BJ (cell line): Measurements from ENCODE around the gene EXOSC2. TPM values are rescaled to one million over a fixed set of nuclear protein-coding genes. Genes with fewer than 3 reads are reported as not detected.

ENCODE experiments used
- CTCF ChIA-PET: fragments of 350-600 bp; formaldehyde crosslinking; extraction: SDS; loops from one replicate; lab custom pipeline; 2021; ENCODE audit warnings: antibody characterized with exemption, inconsistent platforms; lab: Yijun Ruan, JAX
- POLR2A ChIA-PET: fragments of 300-600 bp; sonication (Branson Sonifier 250); formaldehyde crosslinking; extraction: SDS; loops from one replicate; lab custom pipeline; 2021; ENCODE audit warnings: antibody characterized with exemption; lab: Charles Lee
- DNase-seq: peaks from one replicate; pipeline ENCODE4 v3.0.0-alpha.2; 2011; ENCODE audit warnings: low read depth
- H3K27me3 ChIP-seq: 2 replicates; pipeline ENCODE4 v1.6.0; 2011; ENCODE audit warnings: low read length; ENCODE audit not compliant: control insufficient read depth, insufficient read depth
- H3K36me3 ChIP-seq: 2 replicates; pipeline ENCODE4 v1.5.1; 2011; ENCODE audit warnings: low read length; ENCODE audit not compliant: control insufficient read depth, insufficient read depth
- H3K4me3 ChIP-seq: 2 replicates; pipeline ENCODE4 v1.5.1; 2011; ENCODE audit warnings: low read depth, mild to moderate bottlenecking, control low read depth, low read length
- CTCF ChIP-seq: IDR thresholded peaks from 2 replicates; pipeline ENCODE4 v1.5.1; 2011; ENCODE audit warnings: low read depth, mild to moderate bottlenecking, control low read depth, inconsistent platforms, low read length, moderate library complexity; ENCODE audit not compliant: insufficient read depth
- polyA plus RNA-seq: library from polyadenylated mRNA; depleted of rRNA; stranded (reverse); fragments of >200 nt; gene quantifications from 2 replicates; pipeline ENCODE4 v1.2.3, GENCODE V29; 2011

EXOSC2 gene
- polyA plus RNA-seq, 1 experiment: 19.8 TPM

- no peaks in the 10 kb centered on the region for H3K36me3 ChIP-seq
- POLR2A ChIA-PET: no interaction called here
- CTCF ChIA-PET: no interaction called here
These were observed 34.5 kb upstream of the EXOSC2 start for GRCh38 chr9:130658893-130659698.

GRCh38 chr9:130659699-130660248 lies 33.8 kb upstream of the EXOSC2 start:
- Histone ChIP-seq H3K4me3 (no peak overlapping the region), H3K27me3 (peaks cover 61% of the 10 kb centered on the region), H3K36me3 (no peaks in the 10 kb centered on the region)
- no peak for DNase-seq
- TF ChIP-seq CTCF: no peak
- CTCF ChIA-PET: no interaction called here
- POLR2A ChIA-PET: no interaction called here

More at GRCh38 chr9:130658893-130659698, 34.5 kb upstream of the EXOSC2 start:
- H3K4me3 ChIP-seq: no peak overlapping the region
- peaks cover 55% of the 10 kb centered on the region for H3K27me3 ChIP-seq
- TF ChIP-seq CTCF: no peak
- DNase-seq: no peak

- POLR2A ChIA-PET: no interaction called here
- DNase-seq: no peak
- Histone ChIP-seq H3K4me3 (peak overlapping the region; percentile 8), H3K27me3 (peaks cover 65% of the 10 kb centered on the region), H3K36me3 (no peaks in the 10 kb centered on the region)
- TF ChIP-seq CTCF: no peak
- CTCF ChIA-PET: interaction anchor here (0.6 kb wide), 1 partner anchor 86 kb away, joined by 3 read pairs; no protein-coding TSS in a partner anchor
These were observed 33.3 kb upstream of the EXOSC2 start for GRCh38 chr9:130660326-130660682.

GRCh38 chr9:130660683-130661450 lies 32.7 kb upstream of the EXOSC2 start:
- Histone ChIP-seq H3K4me3 (peak overlapping the region; percentile 8), H3K36me3 (no peaks in the 10 kb centered on the region), H3K27me3 (peaks cover 67% of the 10 kb centered on the region)
- no peak for TF ChIP-seq CTCF
- DNase-seq: no peak
- POLR2A ChIA-PET: no interaction called here
- CTCF ChIA-PET: interaction anchor here (0.6 kb wide), 1 partner anchor 87 kb away, joined by 3 read pairs; no protein-coding TSS in a partner anchor
